H1 (cell line): ENCODE measurements around the gene SLIT3. TPM values are rescaled to one million over a fixed set of nuclear protein-coding genes. Genes with fewer than 3 reads are reported as not detected.

Experiments
- CTCF ChIA-PET: fragments of 300-600 bp; sonication (Branson Sonifier 250); formaldehyde crosslinking; loops from one replicate; lab custom pipeline; 2021; ENCODE audit not compliant: partially characterized antibody; lab: Charles Lee
- POLR2A ChIA-PET: fragments of 300-600 bp; sonication (Branson Sonifier 250); formaldehyde crosslinking; loops from one replicate; lab custom pipeline; 2021; ENCODE audit warnings: inconsistent platforms; ENCODE audit not compliant: partially characterized antibody; lab: Charles Lee
- DNase-seq, 2 experiments: peaks; one replicate each; pipeline versions ENCODE4 v3.0.0 to v3.0.0-alpha.2; 2010 to 2022; ENCODE audit warnings: low spot score in 2 of 2, low read depth in 1 of 2, mixed read lengths in 1 of 2
- FAIRE-seq: peaks from 2 replicates; lab custom pipeline; 2011; peaks lifted over from hg19 to GRCh38; lab: Jason Lieb, UNC
- H2AFZ ChIP-seq: 2 replicates; pipeline ENCODE4 v1.8.1; 2012; ENCODE audit warnings: low read length, inconsistent platforms
- H2AK5ac ChIP-seq: 2 replicates; pipeline ENCODE4 v1.6.1; 2013; ENCODE audit warnings: low read depth, low read length
- H2BK120ac ChIP-seq: replicated peaks from 2 replicates; pipeline ENCODE3; 2013; ENCODE audit warnings: low read depth, low read length, inconsistent platforms
- H2BK12ac ChIP-seq: 2 replicates; pipeline ENCODE4 v1.6.1; 2013; ENCODE audit warnings: low read depth, low read length
- H2BK15ac ChIP-seq: 2 replicates; pipeline ENCODE4 v1.6.1; 2013; ENCODE audit warnings: low read length
- H2BK20ac ChIP-seq: 2 replicates; pipeline ENCODE4 v1.6.1; 2013; ENCODE audit warnings: low read length
- H2BK5ac ChIP-seq: 2 replicates; pipeline ENCODE4 v1.6.1; 2013; ENCODE audit warnings: low read depth, low read length
- H3K14ac ChIP-seq: 2 replicates; pipeline ENCODE4 v1.6.1; 2013; ENCODE audit warnings: inconsistent platforms; ENCODE audit not compliant: insufficient read length
- H3K18ac ChIP-seq: 2 replicates; pipeline ENCODE4 v1.6.1; 2013; ENCODE audit warnings: low read length; ENCODE audit errors: extremely low read depth
- H3K23ac ChIP-seq: 2 replicates; pipeline ENCODE4 v1.6.1; 2013; ENCODE audit warnings: inconsistent platforms; ENCODE audit not compliant: insufficient read length
- H3K23me2 ChIP-seq: 2 replicates; pipeline ENCODE4 v1.6.1; 2013; ENCODE audit warnings: low read depth, low read length
- H3K27ac ChIP-seq: 2 replicates; pipeline ENCODE4 v1.6.1; 2011; ENCODE audit warnings: low read depth, low read length, inconsistent platforms
- H3K27me3 ChIP-seq, 4 experiments: replicated peaks in 1 of 4; 1 replicate in 1 of 4; 2 replicates in 3 of 4; pipeline versions ENCODE4 v1.6.1 to v1.8.1; 2011 to 2013; ENCODE audit warnings: low read length in 3 of 4, mild to moderate bottlenecking in 3 of 4, inconsistent platforms in 2 of 4, mixed read lengths in 2 of 4, moderate library complexity in 1 of 4; ENCODE audit not compliant: control insufficient read depth in 3 of 4, insufficient read depth in 3 of 4; ENCODE audit errors: extremely low read depth in 1 of 4
- H3K36me3 ChIP-seq, 4 experiments: 2 replicates each; pipeline versions ENCODE4 v1.6.1 to v1.8.1; 2011 to 2013; ENCODE audit warnings: mild to moderate bottlenecking in 4 of 4, low read length in 3 of 4, moderate library complexity in 2 of 4, control low read depth in 1 of 4, inconsistent platforms in 1 of 4; ENCODE audit not compliant: insufficient read depth in 4 of 4, control insufficient read depth in 2 of 4
- H3K4ac ChIP-seq: replicated peaks from 2 replicates; pipeline ENCODE3; 2013; ENCODE audit warnings: low read length, low read depth, mixed read lengths, inconsistent platforms; ENCODE audit not compliant: insufficient read length
- H3K4me1 ChIP-seq, 4 experiments: replicated peaks in 1 of 4; 1 replicate in 1 of 4; 2 replicates in 3 of 4; pipeline versions ENCODE4 v1.6.1 to v1.8.1; 2011 to 2013; ENCODE audit warnings: low read length in 3 of 4, inconsistent platforms in 2 of 4, mixed read lengths in 1 of 4; ENCODE audit not compliant: insufficient read depth in 4 of 4, control insufficient read depth in 3 of 4
- H3K4me2 ChIP-seq, 2 experiments: 2 replicates each; pipeline versions ENCODE4 v1.6.1 to v1.8.1; 2011 to 2013; ENCODE audit warnings: low read depth in 2 of 2, low read length in 2 of 2, control low read depth in 1 of 2, inconsistent platforms in 1 of 2, mild to moderate bottlenecking in 1 of 2; ENCODE audit not compliant: insufficient read depth in 1 of 2
- H3K4me3 ChIP-seq, 4 experiments: fragments of 200-600, 300-600 bp in 1 of 4; sonication (generic), shearing (Covaris generic), sonication (Bioruptor Twin) in 1 of 4; 2 replicates each; pipeline versions ENCODE4 v1.5.1 to v1.8.1; 2011 to 2016; ENCODE audit warnings: low read length in 4 of 4, low read depth in 3 of 4, control low read depth in 2 of 4, inconsistent platforms in 2 of 4, mild to moderate bottlenecking in 2 of 4, mixed read lengths in 1 of 4, moderate library complexity in 1 of 4; ENCODE audit not compliant: insufficient read depth in 2 of 4; ENCODE audit errors: extremely low read depth in 1 of 4
- H3K56ac ChIP-seq: replicated peaks from 2 replicates; pipeline ENCODE3; 2013; ENCODE audit warnings: low read depth, mild to moderate bottlenecking, mixed read lengths, low read length, inconsistent platforms; ENCODE audit not compliant: insufficient read length
- H3K79me1 ChIP-seq: 2 replicates; pipeline ENCODE4 v1.6.1; 2013; ENCODE audit warnings: low read depth, low read length, control low read depth
- H3K79me2 ChIP-seq, 2 experiments: 2 replicates each; pipeline versions ENCODE4 v1.6.1 to v1.8.1; 2012 to 2013; ENCODE audit warnings: low read length in 2 of 2, mild to moderate bottlenecking in 2 of 2, inconsistent platforms in 1 of 2; ENCODE audit not compliant: insufficient read depth in 2 of 2, control insufficient read depth in 1 of 2
- H3K9ac ChIP-seq, 4 experiments: replicated peaks in 1 of 4; 1 replicate in 1 of 4; 2 replicates in 3 of 4; pipeline versions ENCODE4 v1.6.1 to v1.8.1; 2011 to 2013; ENCODE audit warnings: low read depth in 3 of 4, low read length in 3 of 4, control low read depth in 2 of 4, mild to moderate bottlenecking in 2 of 4, moderate library complexity in 2 of 4, inconsistent platforms in 1 of 4; ENCODE audit errors: extremely low read depth in 1 of 4
- H3K9me3 ChIP-seq, 2 experiments: 2 replicates each; pipeline versions ENCODE4 v1.6.1 to v1.8.1; 2012 to 2013; ENCODE audit warnings: mild to moderate bottlenecking in 2 of 2, moderate library complexity in 2 of 2, control low read depth in 1 of 2, inconsistent platforms in 1 of 2, low read depth in 1 of 2, low read length in 1 of 2, mixed read lengths in 1 of 2; ENCODE audit not compliant: insufficient read depth in 2 of 2
- H4K20me1 ChIP-seq, 2 experiments: replicated peaks in 1 of 2; 2 replicates each; pipeline versions ENCODE3 to v1.8.1; 2011 to 2013; ENCODE audit warnings: inconsistent platforms in 2 of 2, low read length in 2 of 2, mild to moderate bottlenecking in 1 of 2; ENCODE audit not compliant: insufficient read depth in 2 of 2, control insufficient read depth in 1 of 2
- H4K5ac ChIP-seq: 2 replicates; pipeline ENCODE4 v1.6.1; 2013; ENCODE audit warnings: low read length, low read depth, mixed read lengths, inconsistent platforms; ENCODE audit not compliant: insufficient read length
- H4K8ac ChIP-seq: 2 replicates; pipeline ENCODE4 v1.8.0; 2013; ENCODE audit warnings: mild to moderate bottlenecking, moderate library complexity, low read length, inconsistent platforms; ENCODE audit not compliant: insufficient read depth; ENCODE audit errors: extremely low read depth
- H4K91ac ChIP-seq: replicated peaks from 2 replicates; pipeline ENCODE3; 2013; ENCODE audit warnings: low read length, mixed read lengths, inconsistent platforms; ENCODE audit not compliant: insufficient read length
- ATF3 ChIP-seq: IDR thresholded peaks from 2 replicates; pipeline ENCODE4 v1.6.1; 2011; ENCODE audit warnings: low read depth, mild to moderate bottlenecking, low read length; ENCODE audit not compliant: insufficient read depth
- CBX8 ChIP-seq: fragments of 300-800, 300-1000 bp; sonication (generic); IDR thresholded peaks from 2 replicates; pipeline ENCODE4 v1.7.1; 2016; ENCODE audit warnings: low read depth, low read length, borderline replicate concordance
- CREB1 ChIP-seq: IDR thresholded peaks from 2 replicates; pipeline ENCODE4 v1.6.1; 2012; ENCODE audit warnings: inconsistent platforms
- CTCF ChIP-seq, 3 experiments: IDR thresholded peaks; 1 replicate in 2 of 3; 2 replicates in 1 of 3; pipeline versions ENCODE4 v1.5.1 to v1.6.1; 2011; ENCODE audit warnings: low read length in 3 of 3, mild to moderate bottlenecking in 3 of 3, inconsistent platforms in 2 of 3, low read depth in 1 of 3, moderate library complexity in 1 of 3; ENCODE audit not compliant: insufficient read depth in 1 of 3; ENCODE audit errors: control extremely low read depth in 1 of 3
- EGR1 ChIP-seq: IDR thresholded peaks from 2 replicates; pipeline ENCODE4 v1.6.1; 2011; ENCODE audit warnings: low read depth, low read length, borderline replicate concordance
- FOSL1 ChIP-seq: IDR thresholded peaks from 2 replicates; pipeline ENCODE4 v1.6.1; 2011; ENCODE audit warnings: mild to moderate bottlenecking, low read depth, low read length, moderate library complexity; ENCODE audit not compliant: insufficient read depth
- MAX ChIP-seq: IDR thresholded peaks from 2 replicates; pipeline ENCODE4 v1.6.1; 2012; ENCODE audit warnings: inconsistent platforms
- RXRA ChIP-seq: IDR thresholded peaks from 2 replicates; pipeline ENCODE4 v1.6.1; 2011; ENCODE audit warnings: low read depth, mild to moderate bottlenecking, low read length, moderate library complexity; ENCODE audit not compliant: insufficient read depth
- SAP30 ChIP-seq: fragments of 300-600 bp; sonication (generic); IDR thresholded peaks from 2 replicates; pipeline ENCODE4 v1.7.1; 2012; ENCODE audit warnings: low read length, moderate library complexity, mild to moderate bottlenecking, inconsistent platforms; ENCODE audit not compliant: insufficient read depth, insufficient replicate concordance
- SIX5 ChIP-seq: IDR thresholded peaks from 2 replicates; pipeline ENCODE4 v1.6.1; 2011; ENCODE audit warnings: mild to moderate bottlenecking, low read depth, low read length
- SP4 ChIP-seq: IDR thresholded peaks from 2 replicates; pipeline ENCODE4 v1.6.1; 2012; ENCODE audit warnings: low read length, inconsistent platforms
- TEAD4 ChIP-seq: IDR thresholded peaks from 2 replicates; pipeline ENCODE4 v1.6.1; 2012; ENCODE audit warnings: low read depth, low read length, inconsistent platforms, mixed read lengths
- WGBS, 2 experiments: shearing (Covaris generic) in 1 of 2; methylation state at CpG; one replicate each; pipeline versions ENCODE4 v1.1.6 to v1.1.7; 2013 to 2015; ENCODE audit warnings: low lambda C conversion rate in 2 of 2, mixed read lengths in 2 of 2, inconsistent platforms in 1 of 2, low coverage in 1 of 2, missing lambda C conversion rate in 1 of 2; ENCODE audit not compliant: insufficient replicate concordance in 2 of 2, insufficient coverage in 1 of 2, insufficient read length in 1 of 2; ENCODE audit errors: extremely low coverage in 1 of 2, missing lambda C conversion rate in 1 of 2; 5-methylcytosine and 5-hydroxymethylcytosine counted together
- polyA plus RNA-seq, 7 experiments: library from polyadenylated mRNA; depleted of rRNA in 3 of 7; stranded (reverse) in 5 of 7; unstranded in 2 of 7; fragments of >200 nt in 5 of 7; fragments of 200-250 nt in 2 of 7; gene quantifications; 1 replicate in 5 of 7; 2 replicates in 1 of 7; 4 replicates in 1 of 7; pipeline versions ENCODE4 v1.2.1 to v1.2.3, GENCODE V29; 2011 to 2013; ENCODE audit warnings: missing spikeins in 2 of 7, mixed read lengths in 2 of 7
- total RNA-seq: library from RNA; stranded (reverse); fragmentation: NEBNext Ultra II Directional; extraction: Animal tissue kit (Norgen Biotek cat#: 25700); gene quantifications from 2 replicates; pipeline ENCODE4 v1.2.1, GENCODE V29; 2021

SLIT3 gene
- total and polyA plus RNA-seq, 2 of the 8 experiments (the other 6 are each of a cell fraction or from before 2014, with no cell fraction given): 1.1 to 1.2 TPM

- ChIA-PET CTCF (no interaction called here), POLR2A (no interaction called here)
- Histone ChIP-seq H2BK120ac (no peak overlapping the region), H2BK15ac (no peak overlapping the region), H2BK20ac (no peak overlapping the region), H3K4me2 (no peak overlapping the region), H2BK12ac (no peak overlapping the region), H4K5ac (no peak overlapping the region), H2BK5ac (no peak overlapping the region), H4K8ac (no peak overlapping the region), H2AK5ac (no peak overlapping the region), H3K18ac (no peak overlapping the region), H3K36me3 (no peaks in the 10 kb centered on the region), H3K79me2 (no peaks in the 10 kb centered on the region), H3K4me3 (no peak overlapping the region), H3K23me2 (no peaks in the 10 kb centered on the region), H3K23ac (no peak overlapping the region), H3K4me1 (no peaks in the 10 kb centered on the region), H3K27ac (no peak overlapping the region), H3K14ac (no peak overlapping the region), H3K79me1 (no peaks in the 10 kb centered on the region), H3K56ac (no peak overlapping the region), H3K9me3 (no peaks in the 10 kb centered on the region), H3K9ac (no peak overlapping the region), H4K91ac (no peak overlapping the region), H4K20me1 (no peaks in the 10 kb centered on the region), H3K27me3 (no peaks in the 10 kb centered on the region; a peak in 1 of 7 replicates), H2AFZ (no peak overlapping the region), H3K4ac (no peak overlapping the region)
- no peak for FAIRE-seq
- DNase-seq: no peak
- 69% methylated on average over 1 of the region's 1 CpG; no CpG with 5 or more reads in 1 of the 2 experiments for WGBS, 2 experiments
- TF ChIP-seq ATF3: no peak
- no peak for TF ChIP-seq SIX5
- TF ChIP-seq MAX: no peak
- TF ChIP-seq FOSL1: no peak
- TF ChIP-seq RXRA: no peak
- TF ChIP-seq CTCF (IDR thresholded peaks at IDR 0.05; ENCODE audit: control extremely low read depth in 1 of 3, insufficient read depth in 1 of 3, low read depth in 1 of 3, low read length in 3 of 3): no peak
- TF ChIP-seq EGR1: no peak
- TF ChIP-seq TEAD4: no peak
- no peak for TF ChIP-seq SP4
- TF ChIP-seq CBX8: no peak
- TF ChIP-seq CREB1: no peak
- TF ChIP-seq SAP30: no peak
These were observed 440.9 kb downstream of the SLIT3 start for GRCh38 chr5:168860081-168860480.
